Cardiac fibroblast (primary cell): Measurements from ENCODE around the gene MARCHF10.
"Not testable (repeated sequence)": the region's sequence is repeated elsewhere in the genome, so short reads cannot be mapped to it uniquely, and the experiment has no call there.

Source experiments
- DNase-seq, 2 donors: peaks; one replicate each; pipeline versions ENCODE4 v3.0.0 to v3.0.0-alpha.2; 2010; ENCODE audit warnings: low read depth in 2 of 2
- H3K4me3 ChIP-seq, 2 donors: replicated peaks in 1 of 2; 1 replicate in 1 of 2; 2 replicates in 1 of 2; pipeline ENCODE4 v1.5.1; 2011; ENCODE audit warnings: low read depth in 2 of 2, low read length in 2 of 2, mild to moderate bottlenecking in 2 of 2, moderate library complexity in 1 of 2
- CTCF ChIP-seq: IDR thresholded peaks from one replicate; pipeline ENCODE4 v1.5.1; 2011; ENCODE audit warnings: low read depth, mild to moderate bottlenecking, low read length, inconsistent platforms

Gene MARCHF10

GRCh38 chr17:62703261-62703775, 104.8 kb downstream of the MARCHF10 start:
- no peak for TF ChIP-seq CTCF
- H3K4me3 ChIP-seq: peak overlapping the region in 1 of 2 donors; percentile 55
- peak in 1 of 2 donors; percentile 35 for DNase-seq

GRCh38 chr17:62702746-62703260, 105.3 kb downstream of the MARCHF10 start:
- TF ChIP-seq CTCF: no peak
- H3K4me3 ChIP-seq: no peak overlapping the region
- DNase-seq: no peak

GRCh38 chr17:62701706-62702085, 106.4 kb downstream of the MARCHF10 start:
- no peak for DNase-seq
- no peak for TF ChIP-seq CTCF

GRCh38 chr17:62700964-62701705, 107.0 kb downstream of the MARCHF10 start:
- no peak for DNase-seq
- TF ChIP-seq CTCF: no peak
- no peak overlapping the region for H3K4me3 ChIP-seq

More at GRCh38 chr17:62701706-62702085, 106.4 kb downstream of the MARCHF10 start:
- no peak overlapping the region for H3K4me3 ChIP-seq

- DNase-seq, H3K4me3 ChIP-seq: not testable (repeated sequence)
Observed at GRCh38 chr17:62698459-62698858, 109.7 kb downstream of the MARCHF10 start.

GRCh38 chr17:62696726-62697490, 111.2 kb downstream of the MARCHF10 start:
- TF ChIP-seq CTCF: no peak
- no peak overlapping the region for H3K4me3 ChIP-seq
- DNase-seq: no peak

- TF ChIP-seq CTCF: no peak
- no peak overlapping the region for H3K4me3 ChIP-seq
- DNase-seq: no peak
Observed at GRCh38 chr17:62696256-62696655, 111.9 kb downstream of the MARCHF10 start.

- DNase-seq: not testable (repeated sequence)
Observed at GRCh38 chr17:62695093-62695738, 112.9 kb downstream of the MARCHF10 start.

More at GRCh38 chr17:62695093-62695738, 112.9 kb downstream of the MARCHF10 start:
- not testable (repeated sequence) for H3K4me3 ChIP-seq
